Stimulated activated CD8-positive, alpha-beta memory T cell treated with anti-CD3 and anti-CD28 coated beads, Interleukin-15, amount 100 ng/mL, for 24 hours (primary cell): ENCODE measurements around the gene FAM171A1.
"Not testable (repeated sequence)": the region's sequence is repeated elsewhere in the genome, so short reads cannot be mapped to it uniquely, and the experiment has no call there.

ENCODE experiments used
- DNase-seq: peaks from one replicate; pipeline ENCODE4 v3.0.0-alpha.2; 2020; ENCODE audit warnings: low read depth

Gene FAM171A1

DNA sequence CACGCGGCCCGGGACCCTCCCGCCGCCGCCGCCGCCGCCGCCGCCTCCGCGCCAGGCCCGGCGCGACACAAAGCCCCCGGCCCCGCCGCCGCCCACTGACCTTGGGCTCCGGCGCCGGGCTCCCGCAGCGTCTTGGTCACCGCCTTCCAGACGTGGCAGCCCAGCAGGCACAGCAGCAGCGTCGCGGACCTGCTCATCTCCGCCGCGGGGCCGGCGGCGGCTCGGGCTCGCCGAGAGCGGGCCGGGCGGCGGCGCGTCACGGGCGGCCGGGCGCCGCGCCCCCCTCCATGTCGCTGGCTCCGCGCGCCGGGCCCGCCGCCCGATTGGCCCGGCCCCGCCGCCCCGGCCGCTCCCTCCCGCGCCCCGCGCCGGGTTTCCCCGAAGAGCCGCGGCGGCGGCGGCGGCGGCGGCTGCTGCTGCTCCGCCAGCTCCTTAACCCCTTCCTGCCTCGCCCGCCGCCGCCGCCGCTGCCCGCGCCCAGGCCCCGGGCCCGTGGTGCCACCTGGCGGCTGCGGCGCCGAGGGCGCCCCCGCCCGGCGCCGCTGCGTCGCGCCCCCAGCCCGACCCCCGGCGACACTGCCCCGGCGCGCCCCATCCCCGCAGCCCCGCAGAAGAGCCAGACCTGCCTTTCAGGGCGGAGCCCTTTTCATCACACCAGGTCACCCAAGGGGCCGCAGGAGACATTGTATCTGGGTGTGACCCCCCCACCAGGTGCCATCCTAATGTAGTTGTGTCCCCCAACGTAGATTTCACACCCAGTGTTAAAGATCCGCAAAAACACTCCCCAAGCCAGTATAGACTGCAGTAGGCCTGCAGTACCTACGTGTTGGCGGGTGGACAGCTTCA, at the start of gene FAM171A1:
TSS of gene FAM171A1 (minus strand) at position 434 of the 846 bp plus-strand sequence. CDS start at position 197, 237 bp downstream.
- DNase-seq = peak; percentile 26

DNA sequence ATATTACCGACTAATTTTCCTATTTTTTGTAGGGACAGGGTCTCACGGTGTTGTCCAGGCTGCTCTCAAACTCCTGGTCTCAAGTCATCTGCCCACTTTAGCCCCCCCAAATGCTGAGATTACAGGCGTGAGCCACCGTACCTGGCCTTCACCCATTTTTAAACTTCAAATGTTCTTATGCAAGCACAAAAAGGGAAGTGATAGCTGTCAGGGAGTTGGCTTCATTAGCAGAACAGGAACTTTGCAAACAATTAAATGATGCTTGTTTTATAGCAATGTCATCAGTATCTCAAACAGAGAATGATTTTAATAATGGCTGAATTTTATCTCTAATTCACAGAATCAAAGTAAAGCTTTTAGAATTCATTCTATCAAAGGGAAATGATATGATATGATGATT, 49.8 kb upstream of the FAM171A1 start:
- no peak for DNase-seq

DNA sequence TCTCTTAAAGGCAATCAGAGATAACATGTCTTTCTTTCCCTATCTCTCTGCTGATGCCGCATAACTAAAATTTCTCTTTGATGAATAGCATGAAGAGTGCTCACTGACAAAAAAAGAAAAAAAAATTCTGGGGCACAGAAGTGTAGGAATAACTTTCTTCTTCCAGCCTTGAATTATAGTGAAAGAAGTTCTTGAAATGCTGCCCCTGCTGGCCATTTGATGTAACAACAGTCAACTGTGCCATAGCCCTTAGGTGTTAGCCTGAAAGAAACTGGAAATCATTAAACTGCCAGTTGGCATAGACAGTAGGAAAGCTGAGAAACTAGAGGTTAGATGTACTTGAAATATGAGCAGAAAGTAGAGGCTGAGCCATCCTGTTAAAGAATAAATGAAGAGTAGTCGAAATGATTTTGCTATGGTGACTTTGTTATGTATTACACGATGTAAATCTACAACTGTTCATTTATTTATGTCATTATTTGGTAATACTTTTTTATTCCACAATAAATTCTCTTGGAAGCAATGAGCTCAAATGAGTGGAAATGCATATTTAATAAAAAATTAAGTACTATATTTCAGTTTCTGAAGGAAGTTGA, 48.3 kb upstream of the FAM171A1 start:
- no peak for DNase-seq

DNA sequence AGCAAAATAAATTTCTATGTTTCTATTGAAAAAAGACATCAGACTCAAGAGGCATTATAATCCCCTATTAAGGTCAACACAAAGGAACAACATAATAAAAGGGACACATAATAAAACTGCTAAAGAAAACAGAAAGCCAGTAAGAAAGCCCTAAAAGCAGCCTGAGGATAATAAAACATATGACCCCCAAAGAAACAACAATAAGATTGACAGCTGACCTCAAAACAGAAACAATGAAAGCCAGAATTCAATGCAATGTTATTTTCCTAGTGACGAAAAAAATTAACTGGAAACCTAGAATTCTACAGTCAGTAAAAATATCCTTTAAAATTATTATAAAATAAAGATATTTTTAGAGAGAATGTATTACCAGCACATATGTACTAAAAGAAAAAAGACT, 44.9 kb upstream of the FAM171A1 start:
- no peak for DNase-seq

GRCh38 chr10:15411010-15411409, 39.9 kb upstream of the FAM171A1 start:
- DNase-seq = no peak

DNA sequence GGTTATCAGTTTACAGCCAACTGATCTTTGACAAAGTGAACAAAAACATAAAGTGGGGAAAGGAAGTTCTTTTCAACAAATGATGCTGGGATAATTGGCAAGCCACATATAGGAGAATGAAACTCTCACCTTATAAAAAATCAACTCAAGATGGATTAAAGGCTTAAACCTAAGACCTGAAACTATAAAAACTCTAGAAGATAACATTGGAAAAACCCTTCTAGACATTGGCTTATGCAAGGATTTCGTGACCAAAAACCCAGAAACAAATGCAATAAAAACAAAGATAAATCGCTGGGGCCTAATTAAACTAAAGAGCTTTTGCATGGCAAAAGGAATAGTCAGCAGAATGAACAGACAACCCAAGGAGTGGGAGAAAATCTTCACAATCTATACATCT, 38.3 kb upstream of the FAM171A1 start:
- not testable (repeated sequence) for DNase-seq

- DNase-seq = no peak
These were observed 37.5 kb upstream of the FAM171A1 start for GRCh38 chr10:15408557-15408956.

DNA sequence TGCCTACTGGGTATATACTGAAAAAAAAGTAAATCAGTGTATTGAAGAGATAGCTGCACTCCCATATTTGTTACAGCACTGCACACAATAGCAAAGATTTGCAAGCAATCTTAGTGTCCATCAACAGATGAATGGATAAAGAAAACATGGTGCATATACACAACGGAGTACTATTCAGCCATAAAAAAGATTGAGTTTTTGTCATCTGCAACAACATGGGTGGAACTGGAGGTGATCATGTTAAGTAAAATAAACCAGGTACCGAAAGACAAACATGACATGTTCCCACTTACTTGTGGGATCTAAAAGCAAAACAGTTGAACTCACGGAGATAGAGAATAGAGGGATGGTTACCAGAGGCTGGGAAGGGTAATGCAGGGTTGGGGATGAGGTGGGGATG, 34.2 kb upstream of the FAM171A1 start:
- DNase-seq = no peak

- DNase-seq = no peak
These were observed 30.3 kb upstream of the FAM171A1 start for GRCh38 chr10:15401382-15401781.

- DNase-seq = not testable (repeated sequence)
These were observed 29.4 kb upstream of the FAM171A1 start for GRCh38 chr10:15400461-15400860.

- no peak for DNase-seq
These were observed 28.1 kb upstream of the FAM171A1 start for GRCh38 chr10:15399060-15399661.

GRCh38 chr10:15395935-15396334, 24.8 kb upstream of the FAM171A1 start:
- DNase-seq = no peak

DNA sequence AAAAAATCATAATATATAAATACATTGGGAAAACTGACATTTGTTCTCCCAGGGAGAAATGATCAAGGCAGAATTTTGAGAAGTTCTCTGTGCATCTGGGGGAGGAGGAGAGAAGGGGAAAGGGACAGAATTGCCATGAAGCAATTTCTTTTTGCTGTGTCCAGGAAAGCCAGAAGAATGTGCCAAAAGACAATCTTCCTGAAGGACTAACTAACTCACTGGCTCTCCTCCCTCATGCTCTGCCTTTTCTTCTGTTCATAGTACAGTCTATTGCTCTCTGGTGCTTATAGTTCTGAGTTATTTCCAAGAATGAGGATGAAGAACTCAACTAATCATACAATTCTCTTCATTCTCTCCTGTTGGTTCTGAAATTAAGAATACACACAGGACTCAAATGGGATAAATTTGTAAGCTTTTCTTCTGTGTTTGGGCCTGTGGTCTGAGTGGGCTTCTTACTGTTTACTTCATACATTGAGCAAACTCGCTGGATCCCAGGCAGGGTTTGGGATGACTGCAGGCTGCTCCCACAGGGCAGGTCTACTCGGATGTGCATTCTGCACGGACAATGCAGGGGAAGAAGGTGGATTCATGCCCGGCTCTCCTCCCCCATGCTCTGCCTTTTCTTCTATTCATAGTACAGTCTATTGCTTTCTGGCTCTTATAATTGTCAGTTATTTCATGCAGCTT, 22.2 kb upstream of the FAM171A1 start:
- no peak for DNase-seq

GRCh38 chr10:15391491-15391890, 20.4 kb upstream of the FAM171A1 start:
- no peak for DNase-seq

DNA sequence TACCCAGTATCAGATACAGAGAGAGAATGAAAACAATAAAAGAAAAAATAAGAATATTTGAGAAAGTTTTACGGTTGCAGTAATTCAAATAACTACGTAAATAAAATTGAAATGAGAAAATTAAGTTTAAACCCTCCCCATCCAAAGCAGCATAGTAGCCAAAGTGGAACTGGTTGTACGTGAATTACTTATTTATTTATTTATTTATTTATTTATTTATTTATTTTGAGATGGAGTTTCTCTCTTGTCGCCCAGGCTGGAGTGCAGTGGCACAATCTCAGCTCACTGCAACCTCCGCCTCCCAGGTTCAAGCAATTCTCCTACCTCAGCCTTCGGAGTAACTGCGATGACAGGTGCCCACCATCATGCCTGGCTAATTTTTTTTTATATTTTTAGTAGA, 17.1 kb upstream of the FAM171A1 start:
- not testable (repeated sequence) for DNase-seq

DNA sequence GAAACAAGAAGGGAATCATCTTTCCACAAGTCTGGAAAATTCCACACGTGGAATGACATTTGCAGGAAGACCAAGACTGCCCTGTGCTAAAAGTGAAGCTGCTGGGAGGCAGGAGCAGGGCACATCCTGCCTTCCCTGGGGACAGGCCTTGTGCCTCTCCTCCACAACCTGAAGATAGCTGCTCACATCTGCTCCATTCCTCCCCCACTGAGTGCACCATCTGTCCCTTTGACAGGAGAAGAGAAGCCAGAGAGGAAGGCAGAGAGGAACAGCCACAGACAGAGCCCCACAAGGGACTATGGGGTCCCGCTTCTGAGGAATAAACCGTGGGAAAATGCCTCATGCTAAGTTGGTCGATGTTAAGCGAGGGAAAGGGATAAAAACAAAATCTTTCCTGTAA, 15.9 kb upstream of the FAM171A1 start:
- no peak for DNase-seq

- DNase-seq = no peak
These were observed 14.7 kb upstream of the FAM171A1 start for GRCh38 chr10:15385552-15386455.

DNA sequence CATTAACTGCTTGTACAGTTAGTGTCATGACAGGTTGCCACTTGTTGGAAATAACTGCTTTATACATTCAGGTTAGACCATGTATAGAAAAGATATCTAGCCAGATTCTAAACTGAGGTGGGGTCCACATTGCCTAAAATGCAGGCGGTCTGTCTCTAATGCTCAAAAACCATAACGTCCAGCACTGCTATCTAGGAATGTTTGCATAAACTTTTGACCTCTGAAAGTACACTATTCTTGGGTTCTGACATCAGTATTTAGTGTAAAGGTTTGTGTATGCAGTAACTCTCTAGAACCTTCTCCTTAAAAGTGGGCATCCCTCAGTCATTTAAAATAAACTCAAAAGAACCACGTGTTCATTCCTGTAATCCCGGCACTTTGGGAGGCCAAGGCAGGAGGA, 10.3 kb upstream of the FAM171A1 start:
- DNase-seq = no peak

- no peak for DNase-seq
These were observed 8.0 kb upstream of the FAM171A1 start for GRCh38 chr10:15379078-15379477.

DNA sequence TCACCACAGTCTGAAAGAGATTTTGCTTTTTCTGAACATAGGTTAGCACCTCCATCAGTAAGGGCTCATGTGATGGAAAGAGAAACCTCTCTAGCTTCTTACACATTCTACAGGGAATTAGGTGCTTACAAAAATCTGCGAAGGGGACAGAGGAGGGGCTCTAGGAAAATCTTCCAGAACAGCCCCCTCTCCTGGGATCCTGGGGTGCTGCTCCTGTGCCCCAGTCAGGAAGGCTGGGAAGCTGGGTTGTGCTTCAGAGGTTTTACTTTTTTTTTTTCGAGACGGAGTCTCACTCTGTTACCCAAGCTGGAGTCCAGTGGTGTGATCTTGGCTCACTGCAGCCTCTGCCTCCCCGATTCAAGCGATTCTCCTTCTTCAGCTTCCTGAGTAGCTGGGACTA, 7.5 kb upstream of the FAM171A1 start:
- DNase-seq = no peak

GRCh38 chr10:15374566-15374965, 3.5 kb upstream of the FAM171A1 start:
- no peak for DNase-seq

DNA sequence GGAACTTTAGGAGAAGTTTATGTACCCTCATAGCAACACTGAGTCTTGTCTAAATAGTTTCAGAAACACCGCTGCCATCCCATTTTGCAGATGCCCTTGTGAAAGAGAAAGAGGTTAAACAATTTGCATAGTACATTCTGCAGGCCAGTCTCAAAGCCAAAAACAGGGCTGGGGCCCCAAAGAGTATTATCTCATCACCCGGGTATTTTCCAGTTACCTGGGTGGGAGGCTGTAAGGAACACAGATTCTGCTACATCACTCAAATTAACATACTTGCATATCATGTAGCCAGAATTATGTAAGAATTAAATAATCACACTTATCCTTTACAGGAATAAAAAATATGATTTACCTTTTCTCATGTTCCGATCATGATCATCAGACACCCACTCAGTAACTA, 3.1 kb upstream of the FAM171A1 start:
- no peak for DNase-seq
